BLaER1 (cell line): ENCODE data around the gene KAT14.
"Not testable (repeated sequence)": the region's sequence is repeated elsewhere in the genome, so short reads cannot be mapped to it uniquely, and the experiment has no call there.

ENCODE experiments used
- H3K27ac ChIP-seq: shearing (Covaris generic); formaldehyde crosslinking; 2 replicates; pipeline ENCODE4 v1.8.1; 2022
- H3K27me3 ChIP-seq: shearing (Covaris generic); formaldehyde crosslinking; 2 replicates; pipeline ENCODE4 v1.8.1; 2022
- H3K36me3 ChIP-seq: shearing (Covaris generic); formaldehyde crosslinking; 2 replicates; pipeline ENCODE4 v1.8.1; 2022
- H3K4me1 ChIP-seq: shearing (Covaris generic); formaldehyde crosslinking; 2 replicates; pipeline ENCODE4 v1.8.1; 2022
- H3K4me2 ChIP-seq: shearing (Covaris generic); formaldehyde crosslinking; 2 replicates; pipeline ENCODE4 v1.8.1; 2022
- H3K4me3 ChIP-seq: shearing (Covaris generic); formaldehyde crosslinking; 2 replicates; pipeline ENCODE4 v1.8.1; 2022
- H3K9ac ChIP-seq: shearing (Covaris generic); formaldehyde crosslinking; 2 replicates; pipeline ENCODE4 v1.8.1; 2022
- H3K9me3 ChIP-seq: shearing (Covaris generic); formaldehyde crosslinking; 2 replicates; pipeline ENCODE4 v1.8.1; 2022
- H4K20me1 ChIP-seq: shearing (Covaris generic); formaldehyde crosslinking; 2 replicates; pipeline ENCODE4 v1.8.1; 2022
- Cebpa-rat ChIP-seq: shearing (Covaris generic); IDR thresholded peaks from 2 replicates; pipeline ENCODE4 v1.8.1; 2022

KAT14 gene

GRCh38 chr20:18101125-18101810 lies 36.4 kb upstream of the KAT14 start:
- Histone ChIP-seq H3K9ac (no peak overlapping the region), H3K27me3 (no peaks in the 10 kb centered on the region), H4K20me1 (no peaks in the 10 kb centered on the region), H3K27ac (no peak overlapping the region), H3K4me1 (no peaks in the 10 kb centered on the region), H3K4me2 (no peak overlapping the region), H3K9me3 (no peaks in the 10 kb centered on the region), H3K4me3 (no peak overlapping the region), H3K36me3 (no peaks in the 10 kb centered on the region)
- TF ChIP-seq Cebpa-rat: no peak

- H3K36me3 ChIP-seq: no peaks in the 10 kb centered on the region
- H3K4me2 ChIP-seq: no peak overlapping the region
- no peak overlapping the region for H3K9ac ChIP-seq
- no peaks in the 10 kb centered on the region for H4K20me1 ChIP-seq
- no peaks in the 10 kb centered on the region for H3K4me1 ChIP-seq
- H3K4me3 ChIP-seq: no peak overlapping the region
- H3K27me3 ChIP-seq: no peaks in the 10 kb centered on the region
- TF ChIP-seq Cebpa-rat: no peak
- no peak overlapping the region for H3K27ac ChIP-seq
- 0 out of 2 replicates have a peak, but pooled peaks cover 5% of the 10 kb centered on the region for H3K9me3 ChIP-seq
Observed at GRCh38 chr20:18103497-18103896, 34.2 kb upstream of the KAT14 start.

- no peak overlapping the region for H3K4me3 ChIP-seq
- no peak overlapping the region for H3K4me2 ChIP-seq
- H3K4me1 ChIP-seq: no peaks in the 10 kb centered on the region
- H3K9me3 ChIP-seq: 0 out of 2 replicates have a peak, but pooled peaks cover 5% of the 10 kb centered on the region
- H3K36me3 ChIP-seq: no peaks in the 10 kb centered on the region
- no peak overlapping the region for H3K27ac ChIP-seq
- no peak for TF ChIP-seq Cebpa-rat
- H3K9ac ChIP-seq: no peak overlapping the region
- no peaks in the 10 kb centered on the region for H4K20me1 ChIP-seq
- no peaks in the 10 kb centered on the region for H3K27me3 ChIP-seq
Observed at GRCh38 chr20:18108326-18108725, 29.3 kb upstream of the KAT14 start.

- H3K27ac ChIP-seq, H3K27me3 ChIP-seq, H3K9ac ChIP-seq, H3K9me3 ChIP-seq, H3K36me3 ChIP-seq, H4K20me1 ChIP-seq, H3K4me3 ChIP-seq: not testable (repeated sequence)
- H3K4me1 ChIP-seq: peaks cover 12% of the 10 kb centered on the region
- peak overlapping the region; percentile 34 for H3K4me2 ChIP-seq
Observed at GRCh38 chr20:18128574-18128973, 9.1 kb upstream of the KAT14 start.

- H4K20me1 ChIP-seq: no peaks in the 10 kb centered on the region
- no peak overlapping the region for H3K27ac ChIP-seq
- H3K4me3 ChIP-seq: no peak overlapping the region
- H3K9ac ChIP-seq: no peak overlapping the region
- no peaks in the 10 kb centered on the region for H3K27me3 ChIP-seq
- no peak overlapping the region for H3K4me2 ChIP-seq
- no peak for TF ChIP-seq Cebpa-rat
- peaks cover 18% of the 10 kb centered on the region for H3K4me1 ChIP-seq
- H3K36me3 ChIP-seq: no peaks in the 10 kb centered on the region
- no peaks in the 10 kb centered on the region for H3K9me3 ChIP-seq
Observed at GRCh38 chr20:18132663-18133062, 5.0 kb upstream of the KAT14 start.

- Histone ChIP-seq H3K9ac (no peak overlapping the region), H3K9me3 (no peaks in the 10 kb centered on the region), H4K20me1 (no peaks in the 10 kb centered on the region), H3K4me3 (no peak overlapping the region), H3K36me3 (no peaks in the 10 kb centered on the region), H3K27ac (no peak overlapping the region), H3K4me1 (peaks cover 12% of the 10 kb centered on the region), H3K4me2 (no peak overlapping the region), H3K27me3 (no peaks in the 10 kb centered on the region)
- TF ChIP-seq Cebpa-rat: no peak
Observed at GRCh38 chr20:18133962-18134361, 3.7 kb upstream of the KAT14 start.

- Histone ChIP-seq H3K4me2 (peak overlapping the region; percentile 90), H3K9me3 (no peaks in the 10 kb centered on the region), H3K27ac (peak overlapping the region; percentile 96), H3K4me3 (peak overlapping the region; percentile 96), H3K27me3 (no peaks in the 10 kb centered on the region), H4K20me1 (peaks cover 11% of the 10 kb centered on the region; the same call in 1 of the 2 replicates), H3K9ac (peak overlapping the region; percentile 95), H3K36me3 (peaks cover 18% of the 10 kb centered on the region), H3K4me1 (peaks cover 26% of the 10 kb centered on the region)
- no peak for TF ChIP-seq Cebpa-rat
Observed at GRCh38 chr20:18138266-18138582, 561 bp downstream of the KAT14 start.

- TF ChIP-seq Cebpa-rat: no peak
- H3K4me1 ChIP-seq: peaks cover 26% of the 10 kb centered on the region
- H3K27ac ChIP-seq: peak overlapping the region; percentile 96
- peak overlapping the region; percentile 96 for H3K4me3 ChIP-seq
- H3K9me3 ChIP-seq: no peaks in the 10 kb centered on the region
- peaks cover 11% of the 10 kb centered on the region; the same call in 1 of the 2 replicates for H4K20me1 ChIP-seq
- peak overlapping the region; percentile 95 for H3K9ac ChIP-seq
- peaks cover 23% of the 10 kb centered on the region for H3K36me3 ChIP-seq
- H3K4me2 ChIP-seq: peak overlapping the region; percentile 90
- H3K27me3 ChIP-seq: no peaks in the 10 kb centered on the region
Observed at GRCh38 chr20:18138639-18139583, 1.2 kb downstream of the KAT14 start.

- Histone ChIP-seq H3K4me1 (peaks cover 26% of the 10 kb centered on the region), H3K9me3 (no peaks in the 10 kb centered on the region), H4K20me1 (peaks cover 15% of the 10 kb centered on the region; the same call in 1 of the 2 replicates), H3K27me3 (no peaks in the 10 kb centered on the region), H3K27ac (no peak overlapping the region), H3K4me2 (peak overlapping the region; percentile 90), H3K4me3 (peak overlapping the region; percentile 96; the same call in 1 of the 2 replicates), H3K9ac (peak overlapping the region; percentile 95; the same call in 1 of the 2 replicates), H3K36me3 (peaks cover 32% of the 10 kb centered on the region)
- no peak for TF ChIP-seq Cebpa-rat
Observed at GRCh38 chr20:18139832-18140231, 2.2 kb downstream of the KAT14 start.

GRCh38 chr20:18144541-18145099 lies 7.0 kb downstream of the KAT14 start:
- Histone ChIP-seq H3K9ac (no peak overlapping the region), H3K27ac (no peak overlapping the region), H3K4me1 (peaks cover 9% of the 10 kb centered on the region), H3K36me3 (peaks cover 75% of the 10 kb centered on the region), H3K4me2 (no peak overlapping the region), H4K20me1 (peaks cover 17% of the 10 kb centered on the region; the same call in 1 of the 2 replicates), H3K4me3 (no peak overlapping the region), H3K9me3 (no peaks in the 10 kb centered on the region), H3K27me3 (no peaks in the 10 kb centered on the region)
- no peak for TF ChIP-seq Cebpa-rat
